IMR-90 (cell line): Measurements from ENCODE around the gene MRPL33. TPM values are rescaled to one million over a fixed set of nuclear protein-coding genes. Genes with fewer than 3 reads are reported as not detected.

Source experiments
- ATAC-seq: fragments of 200-7000 bp; cut with Tn5 transposase; 2 replicates; pipeline ENCODE4 v1.9.1; 2020; ENCODE audit warnings: low read depth, mild to moderate bottlenecking, moderate library complexity
- BruUV-seq: library from RNA; stranded (reverse); fragments of 400-500 nt; replicated peaks from 2 replicates; lab custom pipeline; 2021; lab: Mats Ljungman, UMichigan
- CTCF ChIA-PET: fragments of 300-600 bp; formaldehyde crosslinking; extraction: SDS; loops from one replicate; lab custom pipeline; 2021; ENCODE audit warnings: antibody characterized with exemption; lab: Yijun Ruan, JAX
- POLR2A ChIA-PET: fragments of 300-600 bp; sonication (Branson Sonifier 250); formaldehyde crosslinking; loops from one replicate; lab custom pipeline; 2022; ENCODE audit warnings: antibody characterized with exemption; ENCODE audit not compliant: unreplicated experiment; lab: Charles Lee
- DNase-seq: peaks from one replicate; pipeline ENCODE4 v3.0.0; 2013
- H2AFZ ChIP-seq: replicated peaks from 2 replicates; pipeline ENCODE3; 2013; ENCODE audit warnings: low read length, mild to moderate bottlenecking; ENCODE audit not compliant: poor library complexity
- H2AK5ac ChIP-seq: 2 replicates; pipeline ENCODE4 v1.6.1; 2013; ENCODE audit warnings: low read depth, low read length, inconsistent platforms
- H2AK9ac ChIP-seq: replicated peaks from 2 replicates; pipeline ENCODE3; 2013; ENCODE audit warnings: mild to moderate bottlenecking, low read depth, low read length, moderate library complexity; ENCODE audit not compliant: poor library complexity
- H2BK120ac ChIP-seq: 2 replicates; pipeline ENCODE4 v1.6.1; 2013; ENCODE audit warnings: low read depth, low read length, inconsistent platforms
- H2BK15ac ChIP-seq: 3 replicates; pipeline ENCODE4 v1.6.1; 2013; ENCODE audit warnings: low read depth, low read length, inconsistent platforms
- H2BK20ac ChIP-seq: 2 replicates; pipeline ENCODE4 v1.6.1; 2013; ENCODE audit warnings: low read depth, mild to moderate bottlenecking, inconsistent platforms, low read length, moderate library complexity
- H2BK5ac ChIP-seq: 2 replicates; pipeline ENCODE4 v1.6.1; 2013; ENCODE audit warnings: mild to moderate bottlenecking, low read depth, low read length, inconsistent platforms; ENCODE audit not compliant: poor library complexity, severe bottlenecking
- H3K14ac ChIP-seq: replicated peaks from 2 replicates; pipeline ENCODE4 v1.6.1; 2013; ENCODE audit warnings: low read depth, low read length, inconsistent platforms
- H3K18ac ChIP-seq: 2 replicates; pipeline ENCODE4 v1.6.1; 2013; ENCODE audit warnings: low read depth, low read length, control low read depth
- H3K23ac ChIP-seq: 2 replicates; pipeline ENCODE4 v1.6.1; 2013; ENCODE audit warnings: low read depth, low read length, inconsistent platforms
- H3K27ac ChIP-seq: 2 replicates; pipeline ENCODE4 v1.5.1; 2013; ENCODE audit warnings: mild to moderate bottlenecking, control low read depth, low read length; ENCODE audit not compliant: insufficient read depth
- H3K27me3 ChIP-seq: 2 replicates; pipeline ENCODE4 v1.6.1; 2013; ENCODE audit warnings: low read length; ENCODE audit not compliant: control insufficient read depth, insufficient read depth
- H3K36me3 ChIP-seq: 2 replicates; pipeline ENCODE4 v1.6.1; 2013; ENCODE audit warnings: low read length, mixed read lengths; ENCODE audit not compliant: control insufficient read depth, insufficient read depth
- H3K4ac ChIP-seq: 2 replicates; pipeline ENCODE4 v1.6.1; 2013; ENCODE audit warnings: low read depth, low read length, inconsistent platforms
- H3K4me1 ChIP-seq: 2 replicates; pipeline ENCODE4 v1.6.1; 2013; ENCODE audit warnings: low read length, mixed read lengths; ENCODE audit not compliant: control insufficient read depth, insufficient read depth
- H3K4me2 ChIP-seq: 2 replicates; pipeline ENCODE4 v1.6.1; 2013; ENCODE audit warnings: low read depth, mild to moderate bottlenecking, control low read depth, low read length, moderate library complexity
- H3K4me3 ChIP-seq: 2 replicates; pipeline ENCODE4 v1.5.1; 2013; ENCODE audit warnings: low read depth, mild to moderate bottlenecking, control low read depth, low read length, moderate library complexity; ENCODE audit not compliant: insufficient read depth
- H3K56ac ChIP-seq: 2 replicates; pipeline ENCODE4 v1.6.1; 2013; ENCODE audit warnings: low read length, inconsistent platforms; ENCODE audit not compliant: insufficient read depth; ENCODE audit errors: extremely low read depth
- H3K79me1 ChIP-seq, 2 experiments: 2 replicates each; pipeline ENCODE4 v1.6.1; 2013; ENCODE audit warnings: low read length in 2 of 2, inconsistent platforms in 1 of 2, low read depth in 1 of 2
- H3K9ac ChIP-seq: 2 replicates; pipeline ENCODE4 v1.6.1; 2013; ENCODE audit warnings: low read depth, low read length, control low read depth
- H3K9me1 ChIP-seq: 2 replicates; pipeline ENCODE4 v1.6.1; 2013; ENCODE audit warnings: low read length, inconsistent platforms; ENCODE audit not compliant: insufficient read depth
- H3K9me3 ChIP-seq: 2 replicates; pipeline ENCODE4 v1.6.1; 2013; ENCODE audit warnings: low read length; ENCODE audit not compliant: control insufficient read depth, insufficient read depth
- H4K20me1 ChIP-seq: 2 replicates; pipeline ENCODE4 v1.6.1; 2013; ENCODE audit warnings: low read length, inconsistent platforms; ENCODE audit not compliant: insufficient read depth
- H4K5ac ChIP-seq: 2 replicates; pipeline ENCODE4 v1.6.1; 2013; ENCODE audit warnings: mild to moderate bottlenecking, low read depth, low read length, control low read depth
- H4K8ac ChIP-seq, 2 experiments: 2 replicates each; pipeline ENCODE4 v1.6.1; 2013; ENCODE audit warnings: low read depth in 2 of 2, low read length in 2 of 2, control low read depth in 1 of 2, inconsistent platforms in 1 of 2
- H4K91ac ChIP-seq: 2 replicates; pipeline ENCODE4 v1.6.1; 2013; ENCODE audit warnings: low read depth, low read length, inconsistent platforms; ENCODE audit not compliant: insufficient read depth
- CHD1 ChIP-seq: IDR thresholded peaks from 2 replicates; pipeline ENCODE4 v1.6.1; 2012; ENCODE audit warnings: low read depth, low read length, improper control_type of control experiment
- MAFK ChIP-seq: IDR thresholded peaks from 2 replicates; pipeline ENCODE4 v1.6.1; 2012; ENCODE audit warnings: low read depth, low read length, improper control_type of control experiment
- MAZ ChIP-seq: IDR thresholded peaks from 2 replicates; pipeline ENCODE4 v1.6.1; 2012; ENCODE audit warnings: low read depth, mild to moderate bottlenecking, low read length, improper control_type of control experiment, moderate library complexity, borderline replicate concordance
- MXI1 ChIP-seq: IDR thresholded peaks from 2 replicates; pipeline ENCODE4 v1.6.1; 2012; ENCODE audit warnings: low read depth, mild to moderate bottlenecking, low read length, moderate library complexity, borderline replicate concordance
- NFE2L2 ChIP-seq: fragments of 150-350 bp; IDR thresholded peaks from 2 replicates; pipeline ENCODE4 v1.6.1; 2016; ENCODE audit warnings: low read depth, mild to moderate bottlenecking, low read length
- RAD21 ChIP-seq: IDR thresholded peaks from 2 replicates; pipeline ENCODE4 v1.6.1; 2012; ENCODE audit warnings: low read length, improper control_type of control experiment
- RCOR1 ChIP-seq: IDR thresholded peaks from 2 replicates; pipeline ENCODE4 v1.6.1; 2012; ENCODE audit warnings: mild to moderate bottlenecking, low read length, improper control_type of control experiment; ENCODE audit not compliant: insufficient replicate concordance
- SMC3 ChIP-seq: fragments of 150-350 bp; IDR thresholded peaks from 2 replicates; pipeline ENCODE4 v1.6.1; 2016; ENCODE audit warnings: low read depth, mild to moderate bottlenecking, antibody characterized with exemption, low read length, moderate library complexity
- WGBS, 2 experiments: methylation state at CpG; one replicate each; pipeline versions ENCODE4 v1.1.5 to v1.1.7; 2013; ENCODE audit warnings: missing lambda C conversion rate in 2 of 2; ENCODE audit not compliant: insufficient read length in 1 of 2; ENCODE audit errors: extremely low coverage in 2 of 2; 5-methylcytosine and 5-hydroxymethylcytosine counted together
- dilution Hi-C: fragments of 300-500 bp; cut with HindIII; formaldehyde crosslinking; loops from one replicate; pipeline ENCODE4 v1.14.3; 2018; ENCODE audit warnings: low sequenced_read_pairs; ENCODE audit not compliant: unreplicated experiment
- in situ Hi-C: fragments of 300-500 bp; cut with MboI; formaldehyde crosslinking; loops from 3 replicates; pipeline ENCODE4 v1.14.3; 2019; ENCODE audit warnings: low sequenced_read_pairs, inconsistent platforms, mixed read lengths
- intact Hi-C: fragments of 100-400 bp; cut with micrococcal nuclease; formaldehyde crosslinking; loops from 2 replicates; pipeline ENCODE4 v1.10.0; 2022
- polyA plus RNA-seq, 3 experiments: library from polyadenylated mRNA; depleted of rRNA; stranded (reverse); fragments of >200 nt; gene quantifications; 2 replicates each; pipeline ENCODE4 v1.2.3, GENCODE V29; 2012; ENCODE audit warnings: low replicate concordance in 1 of 3
- total RNA-seq: library from RNA; depleted of rRNA; stranded (reverse); fragments of >200 nt; gene quantifications from 2 replicates; pipeline ENCODE4 v1.2.3, GENCODE V29; 2012
- TF ChIP-seq, protein P1 (sequence below): conservative IDR thresholded peaks from 2 replicates; pipeline ENCODE4 v1.5.1; 2012; ENCODE audit warnings: mild to moderate bottlenecking, low read depth, low read length, improper control_type of control experiment
- TF ChIP-seq, protein P2 (sequence below): fragments of 150-350 bp; IDR thresholded peaks from 2 replicates; pipeline ENCODE4 v1.6.1; 2016; ENCODE audit warnings: low read depth, mild to moderate bottlenecking, low read length, moderate library complexity, borderline replicate concordance
- TF ChIP-seq, protein P3 (sequence below): fragments of 150-350 bp; IDR thresholded peaks from 2 replicates; pipeline ENCODE4 v1.6.1; 2017; ENCODE audit warnings: mild to moderate bottlenecking, antibody characterized with exemption, low read length, low read depth

The MRPL33 gene
- total and polyA plus RNA-seq, 2 of the 4 experiments (the other 2 are of a cell fraction), result 13.3 to 101 TPM

DNA sequence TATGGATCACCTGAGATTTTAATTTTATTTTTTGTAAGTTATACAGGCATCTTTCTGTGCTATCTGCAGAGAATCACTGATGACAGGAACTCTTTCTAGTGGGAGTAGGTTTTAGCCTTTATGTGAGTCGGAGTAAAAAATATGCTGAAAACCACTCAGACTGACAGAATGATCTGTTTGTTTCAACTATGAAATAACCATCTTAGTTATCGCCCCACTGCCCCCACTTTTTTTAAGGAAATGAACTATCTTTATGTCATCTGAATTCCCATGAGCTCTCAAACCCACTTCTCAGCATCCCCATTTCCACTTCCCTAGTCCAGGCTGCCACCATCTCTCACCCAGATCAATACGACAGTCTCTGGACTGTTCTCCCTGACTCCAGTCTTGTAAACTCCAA, 38.9 kb downstream of the MRPL33 start:
- no TSS peak for BruUV-seq
- Histone ChIP-seq H3K4me1 (peaks cover 11% of the 10 kb centered on the region), H2BK15ac (peak overlapping the region; percentile 39; the same call in 1 of the 3 replicates), H3K27me3 (no peaks in the 10 kb centered on the region), H4K8ac (0 out of 4 replicates have a peak overlapping the region, but pooled peaks of 1 of the 2 experiments have one; percentile 0), H3K4ac (no peak overlapping the region), H3K4me2 (peak overlapping the region; percentile 11; the same call in 1 of the 2 replicates), H3K4me3 (no peak overlapping the region), H3K14ac (no peak overlapping the region), H3K23ac (no peak overlapping the region), H3K9me3 (no peaks in the 10 kb centered on the region), H3K56ac (no peak overlapping the region), H3K18ac (no peak overlapping the region; the same call in 1 of the 2 replicates), H2AK5ac (no peak overlapping the region), H2BK120ac (0 out of 2 replicates have a peak overlapping the region, but pooled peaks have one; percentile 31), H4K5ac (no peak overlapping the region), H3K9ac (no peak overlapping the region), H3K27ac (no peak overlapping the region), H2BK20ac (peak overlapping the region; percentile 53), H3K79me1 (peaks cover 0 to 3% of the 10 kb centered on the region in 2 experiments; a peak in 1 of 4 replicates), H3K9me1 (peaks cover 11% of the 10 kb centered on the region; the same call in 1 of the 2 replicates), H3K36me3 (no peaks in the 10 kb centered on the region), H2AFZ (no peak overlapping the region), H2BK5ac (peak overlapping the region; percentile 45), H2AK9ac (no peak overlapping the region), H4K20me1 (no peaks in the 10 kb centered on the region), H4K91ac (no peak overlapping the region; the same call in 1 of the 2 replicates)
- ATAC-seq (no peak), DNase-seq (peak; percentile 37)
- in situ Hi-C loops (no loop called here), dilution Hi-C loops (no loop called here), intact Hi-C loops (no loop called here)
- 0% methylated on average over 1 of the region's 3 CpGs; no CpG with 5 or more reads in 1 of the 2 experiments for WGBS, 2 experiments
- ChIA-PET CTCF (interaction anchor here (0.6 kb wide), 1 partner anchor 23 kb away, joined by 3 read pairs; no protein-coding TSS in a partner anchor), POLR2A (no interaction called here)
- TF ChIP-seq, protein P1, sequence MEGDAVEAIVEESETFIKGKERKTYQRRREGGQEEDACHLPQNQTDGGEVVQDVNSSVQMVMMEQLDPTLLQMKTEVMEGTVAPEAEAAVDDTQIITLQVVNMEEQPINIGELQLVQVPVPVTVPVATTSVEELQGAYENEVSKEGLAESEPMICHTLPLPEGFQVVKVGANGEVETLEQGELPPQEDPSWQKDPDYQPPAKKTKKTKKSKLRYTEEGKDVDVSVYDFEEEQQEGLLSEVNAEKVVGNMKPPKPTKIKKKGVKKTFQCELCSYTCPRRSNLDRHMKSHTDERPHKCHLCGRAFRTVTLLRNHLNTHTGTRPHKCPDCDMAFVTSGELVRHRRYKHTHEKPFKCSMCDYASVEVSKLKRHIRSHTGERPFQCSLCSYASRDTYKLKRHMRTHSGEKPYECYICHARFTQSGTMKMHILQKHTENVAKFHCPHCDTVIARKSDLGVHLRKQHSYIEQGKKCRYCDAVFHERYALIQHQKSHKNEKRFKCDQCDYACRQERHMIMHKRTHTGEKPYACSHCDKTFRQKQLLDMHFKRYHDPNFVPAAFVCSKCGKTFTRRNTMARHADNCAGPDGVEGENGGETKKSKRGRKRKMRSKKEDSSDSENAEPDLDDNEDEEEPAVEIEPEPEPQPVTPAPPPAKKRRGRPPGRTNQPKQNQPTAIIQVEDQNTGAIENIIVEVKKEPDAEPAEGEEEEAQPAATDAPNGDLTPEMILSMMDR, result no peak
- TF ChIP-seq, protein P2, sequence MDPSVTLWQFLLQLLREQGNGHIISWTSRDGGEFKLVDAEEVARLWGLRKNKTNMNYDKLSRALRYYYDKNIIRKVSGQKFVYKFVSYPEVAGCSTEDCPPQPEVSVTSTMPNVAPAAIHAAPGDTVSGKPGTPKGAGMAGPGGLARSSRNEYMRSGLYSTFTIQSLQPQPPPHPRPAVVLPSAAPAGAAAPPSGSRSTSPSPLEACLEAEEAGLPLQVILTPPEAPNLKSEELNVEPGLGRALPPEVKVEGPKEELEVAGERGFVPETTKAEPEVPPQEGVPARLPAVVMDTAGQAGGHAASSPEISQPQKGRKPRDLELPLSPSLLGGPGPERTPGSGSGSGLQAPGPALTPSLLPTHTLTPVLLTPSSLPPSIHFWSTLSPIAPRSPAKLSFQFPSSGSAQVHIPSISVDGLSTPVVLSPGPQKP, result no peak
- TF ChIP-seq RCOR1, result no peak
- no peak for TF ChIP-seq RAD21
- TF ChIP-seq NFE2L2, result no peak
- TF ChIP-seq MAFK, result no peak
- TF ChIP-seq, protein P3, sequence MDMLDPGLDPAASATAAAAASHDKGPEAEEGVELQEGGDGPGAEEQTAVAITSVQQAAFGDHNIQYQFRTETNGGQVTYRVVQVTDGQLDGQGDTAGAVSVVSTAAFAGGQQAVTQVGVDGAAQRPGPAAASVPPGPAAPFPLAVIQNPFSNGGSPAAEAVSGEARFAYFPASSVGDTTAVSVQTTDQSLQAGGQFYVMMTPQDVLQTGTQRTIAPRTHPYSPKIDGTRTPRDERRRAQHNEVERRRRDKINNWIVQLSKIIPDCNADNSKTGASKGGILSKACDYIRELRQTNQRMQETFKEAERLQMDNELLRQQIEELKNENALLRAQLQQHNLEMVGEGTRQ, result no peak
- TF ChIP-seq MAZ, result no peak
- TF ChIP-seq SMC3, result no peak
- no peak for TF ChIP-seq CHD1
- TF ChIP-seq MXI1, result no peak
